Neural crest cell (in vitro differentiated cells): ENCODE measurements around the gene ESRP2. TPM values are rescaled to one million over a fixed set of nuclear protein-coding genes. Genes with fewer than 3 reads are reported as not detected.

Source experiments
- DNase-seq: peaks from one replicate; pipeline ENCODE4 v3.0.0; 2021; ENCODE audit warnings: low read depth, mixed read lengths, low spot score
- H3K27ac Mint-ChIP-seq: one replicate; pipeline ENCODE4 v1.8.0; 2021; ENCODE audit warnings: mild to moderate bottlenecking, mixed read lengths; ENCODE audit not compliant: unreplicated experiment
- H3K27me3 Mint-ChIP-seq: 2 replicates; pipeline ENCODE4 v1.8.0; 2021; ENCODE audit warnings: low read depth, mild to moderate bottlenecking, mixed read lengths
- H3K36me3 Mint-ChIP-seq: 2 replicates; pipeline ENCODE4 v1.8.0; 2021; ENCODE audit warnings: low read depth, mild to moderate bottlenecking, mixed read lengths
- H3K4me1 Mint-ChIP-seq: 2 replicates; pipeline ENCODE4 v1.8.0; 2021; ENCODE audit warnings: mixed read lengths
- H3K4me3 Mint-ChIP-seq: one replicate; pipeline ENCODE4 v1.8.0; 2021; ENCODE audit warnings: mild to moderate bottlenecking, mixed read lengths
- H3K9me3 Mint-ChIP-seq: 2 replicates; pipeline ENCODE4 v1.8.0; 2021; ENCODE audit warnings: mixed read lengths
- total RNA-seq: library from RNA; stranded (reverse); gene quantifications from 2 replicates; pipeline ENCODE4 v1.2.1, GENCODE V29; 2021
- TF ChIP-seq, protein P1 (sequence below): fragments of 200-600 bp; sonication (generic); conservative IDR thresholded peaks from 2 replicates; pipeline ENCODE4 v1.5.0; 2021; ENCODE audit warnings: antibody characterized with exemption, mild to moderate bottlenecking

ESRP2 gene
- total RNA-seq, 1 donor from 2014 or later, result 0.23 TPM

GRCh38 chr16:68206245-68206644 is 29.7 kb downstream of the ESRP2 start:
- no peaks in the 10 kb centered on the region for H3K9me3 Mint-ChIP-seq
- no peak overlapping the region for H3K27ac Mint-ChIP-seq
- peaks cover 4% of the 10 kb centered on the region for H3K36me3 Mint-ChIP-seq
- DNase-seq, result no peak
- no peaks in the 10 kb centered on the region for H3K27me3 Mint-ChIP-seq
- H3K4me1 Mint-ChIP-seq, result no peaks in the 10 kb centered on the region
- TF ChIP-seq, protein P1, sequence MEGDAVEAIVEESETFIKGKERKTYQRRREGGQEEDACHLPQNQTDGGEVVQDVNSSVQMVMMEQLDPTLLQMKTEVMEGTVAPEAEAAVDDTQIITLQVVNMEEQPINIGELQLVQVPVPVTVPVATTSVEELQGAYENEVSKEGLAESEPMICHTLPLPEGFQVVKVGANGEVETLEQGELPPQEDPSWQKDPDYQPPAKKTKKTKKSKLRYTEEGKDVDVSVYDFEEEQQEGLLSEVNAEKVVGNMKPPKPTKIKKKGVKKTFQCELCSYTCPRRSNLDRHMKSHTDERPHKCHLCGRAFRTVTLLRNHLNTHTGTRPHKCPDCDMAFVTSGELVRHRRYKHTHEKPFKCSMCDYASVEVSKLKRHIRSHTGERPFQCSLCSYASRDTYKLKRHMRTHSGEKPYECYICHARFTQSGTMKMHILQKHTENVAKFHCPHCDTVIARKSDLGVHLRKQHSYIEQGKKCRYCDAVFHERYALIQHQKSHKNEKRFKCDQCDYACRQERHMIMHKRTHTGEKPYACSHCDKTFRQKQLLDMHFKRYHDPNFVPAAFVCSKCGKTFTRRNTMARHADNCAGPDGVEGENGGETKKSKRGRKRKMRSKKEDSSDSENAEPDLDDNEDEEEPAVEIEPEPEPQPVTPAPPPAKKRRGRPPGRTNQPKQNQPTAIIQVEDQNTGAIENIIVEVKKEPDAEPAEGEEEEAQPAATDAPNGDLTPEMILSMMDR, result no peak
- no peak overlapping the region for H3K4me3 Mint-ChIP-seq

DNA sequence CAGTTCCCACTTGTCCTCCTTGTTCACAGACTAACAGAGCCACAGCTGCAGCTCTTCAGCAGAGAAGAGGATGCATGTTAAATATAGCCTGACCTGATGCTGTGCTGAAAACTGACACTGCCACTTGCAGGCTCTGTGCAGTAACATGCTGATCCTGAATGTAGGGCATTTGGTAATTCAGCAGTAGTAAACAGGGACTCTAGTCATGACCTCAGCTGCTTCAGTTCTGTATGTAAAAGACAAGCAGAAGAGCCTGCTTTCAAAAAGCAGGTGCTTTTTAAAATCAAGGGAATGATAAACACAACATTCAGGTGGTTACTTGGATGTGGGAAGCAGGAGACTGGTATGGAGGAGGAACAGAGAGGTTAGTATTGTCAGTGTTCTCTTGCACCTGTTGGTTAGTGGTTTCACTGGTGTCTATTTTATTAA is 33.8 kb downstream of the ESRP2 start:
- Mint-ChIP-seq H3K27me3 (no peaks in the 10 kb centered on the region), H3K4me3 (no peak overlapping the region), H3K27ac (no peak overlapping the region), H3K4me1 (peaks cover 6% of the 10 kb centered on the region), H3K36me3 (no peaks in the 10 kb centered on the region), H3K9me3 (no peaks in the 10 kb centered on the region)
- TF ChIP-seq, protein P1, result no peak
- DNase-seq, result no peak

DNA sequence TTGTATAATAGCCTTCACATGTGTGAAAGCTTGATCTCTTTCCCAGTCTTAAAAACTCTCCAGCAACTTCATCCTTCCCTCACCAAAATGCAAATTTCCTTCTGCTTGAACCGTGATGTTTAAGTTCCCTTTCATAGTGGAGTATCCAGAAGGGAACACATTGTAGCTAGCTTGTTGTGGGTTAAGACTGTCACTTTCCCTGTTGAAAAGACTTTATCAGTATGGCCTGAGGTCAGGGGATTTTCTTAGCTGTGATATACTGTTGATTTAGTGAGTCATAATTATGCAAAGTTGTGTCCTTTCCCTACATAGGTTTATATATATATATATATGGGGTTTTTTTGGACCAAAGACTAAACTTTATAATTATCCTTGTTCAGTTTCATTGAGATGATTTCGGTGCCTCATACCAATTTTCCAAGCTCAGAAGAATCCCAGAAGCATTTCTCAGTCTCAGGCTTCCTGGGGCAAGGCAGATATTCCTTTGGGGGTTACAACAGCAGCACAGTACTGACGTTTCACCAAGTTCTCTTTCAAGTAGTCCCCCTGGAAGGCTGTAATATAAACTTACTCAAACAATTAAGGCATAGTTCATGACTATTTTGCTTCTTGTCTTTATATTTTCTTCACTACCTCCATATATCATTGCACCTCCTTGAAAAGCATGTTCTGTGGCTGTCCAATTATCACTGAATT is 35.7 kb downstream of the ESRP2 start:
- peaks cover 6% of the 10 kb centered on the region for H3K4me1 Mint-ChIP-seq
- no peaks in the 10 kb centered on the region for H3K27me3 Mint-ChIP-seq
- no peaks in the 10 kb centered on the region for H3K36me3 Mint-ChIP-seq
- no peaks in the 10 kb centered on the region for H3K9me3 Mint-ChIP-seq
- no peak overlapping the region for H3K4me3 Mint-ChIP-seq
- H3K27ac Mint-ChIP-seq, result no peak overlapping the region
- no peak for DNase-seq
- TF ChIP-seq, protein P1, result no peak

DNA sequence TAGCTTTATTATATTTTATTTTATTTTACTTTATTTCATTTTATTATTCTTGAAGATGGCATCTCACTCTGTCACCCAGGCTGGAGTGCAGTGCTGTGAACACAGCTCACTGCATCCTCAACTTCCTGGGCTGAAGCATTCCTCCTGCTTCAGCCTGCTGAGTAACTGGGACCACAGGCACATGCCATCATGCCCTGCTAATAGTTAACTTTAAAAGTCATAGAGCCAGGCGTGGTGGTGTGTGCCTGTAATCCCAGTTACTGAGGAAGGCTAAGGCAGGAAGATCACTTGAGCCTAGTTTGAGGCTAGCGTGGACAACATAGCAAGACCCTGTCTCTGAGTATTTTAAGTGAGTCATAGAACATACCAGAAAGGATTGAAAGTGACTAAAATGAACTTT is 38.7 kb downstream of the ESRP2 start:
- Mint-ChIP-seq H3K27ac (no peak overlapping the region), H3K36me3 (peaks cover 6% of the 10 kb centered on the region), H3K27me3 (no peaks in the 10 kb centered on the region), H3K4me1 (peaks cover 6% of the 10 kb centered on the region), H3K4me3 (no peak overlapping the region), H3K9me3 (no peaks in the 10 kb centered on the region)
- TF ChIP-seq, protein P1, result no peak
- DNase-seq, result no peak

DNA sequence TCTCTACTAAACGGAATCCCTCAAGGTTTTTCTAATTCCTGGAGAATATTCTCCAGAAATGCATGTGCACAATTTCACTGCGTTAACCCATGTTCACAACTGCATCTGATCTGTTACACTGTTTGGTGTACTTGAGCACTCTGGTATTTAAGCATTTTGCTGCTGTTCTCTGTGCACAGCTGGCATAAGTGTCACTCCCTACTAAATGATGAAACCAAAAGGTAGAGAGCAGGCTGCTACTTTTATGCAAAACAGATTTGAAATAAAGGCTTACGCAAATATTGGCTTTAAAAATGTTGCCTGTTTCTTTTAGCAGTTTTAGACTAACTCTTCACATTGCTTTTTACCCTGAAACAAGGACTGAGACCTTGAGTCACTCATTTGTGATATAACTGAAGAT is 41.7 kb downstream of the ESRP2 start:
- TF ChIP-seq, protein P1, result no peak
- no peak for DNase-seq
- H3K4me3 Mint-ChIP-seq, result no peak overlapping the region
- peaks cover 18% of the 10 kb centered on the region for H3K36me3 Mint-ChIP-seq
- no peak overlapping the region for H3K27ac Mint-ChIP-seq
- H3K27me3 Mint-ChIP-seq, result no peaks in the 10 kb centered on the region
- H3K9me3 Mint-ChIP-seq, result no peaks in the 10 kb centered on the region
- H3K4me1 Mint-ChIP-seq, result peaks cover 7% of the 10 kb centered on the region
